ENCODE data around the gene RECK. TPM values are rescaled to one million over a fixed set of nuclear protein-coding genes. Genes with fewer than 3 reads are reported as not detected.

Gene RECK
- total RNA-seq, 3 donors from 2014 or later = 2.1 to 13.0 (median 3.7) TPM

GRCh38 chr9:36152741-36153438 lies 116.2 kb downstream of the RECK start:
- H3K9me3 ChIP-seq = no peaks in the 10 kb centered on the region
- intact Hi-C loops (cut with DNase I, micrococcal nuclease) = no loop called here
- H3K36me3 ChIP-seq (ENCODE audit: low read depth) = no peaks in the 10 kb centered on the region
- H3K4me3 ChIP-seq = no peak overlapping the region
- DNase-seq = no peak
- H3K4me1 ChIP-seq (ENCODE audit: low read depth) = peaks cover 27% of the 10 kb centered on the region
- no peak for ATAC-seq
- no peak for TF ChIP-seq CTCF (IDR thresholded peaks at IDR 0.05)

- Histone ChIP-seq H3K9me3 (no peaks in the 10 kb centered on the region), H3K36me3 (ENCODE audit: low read depth) (no peaks in the 10 kb centered on the region), H3K4me3 (no peak overlapping the region), H3K4me1 (ENCODE audit: low read depth) (peaks cover 23% of the 10 kb centered on the region)
- intact Hi-C loops (cut with DNase I, micrococcal nuclease) = no loop called here
- ATAC-seq (no peak), DNase-seq (no peak)
- TF ChIP-seq CTCF (IDR thresholded peaks at IDR 0.05) = no peak
These were observed 117.0 kb downstream of the RECK start for GRCh38 chr9:36153746-36154145.

GRCh38 chr9:36154331-36154952 lies 117.7 kb downstream of the RECK start:
- Histone ChIP-seq H3K36me3 (ENCODE audit: low read depth) (no peaks in the 10 kb centered on the region), H3K9me3 (no peaks in the 10 kb centered on the region), H3K4me3 (no peak overlapping the region), H3K4me1 (ENCODE audit: low read depth) (peaks cover 16% of the 10 kb centered on the region)
- no peak for ATAC-seq
- no peak for DNase-seq
- no peak for TF ChIP-seq CTCF (IDR thresholded peaks at IDR 0.05)
- intact Hi-C loops (cut with DNase I, micrococcal nuclease) = no loop called here

- intact Hi-C loops (cut with DNase I, micrococcal nuclease) = no loop called here
- no peak overlapping the region for H3K4me3 ChIP-seq
- H3K36me3 ChIP-seq (ENCODE audit: low read depth) = no peaks in the 10 kb centered on the region
- H3K4me1 ChIP-seq (ENCODE audit: low read depth) = peaks cover 7% of the 10 kb centered on the region
- no peak for DNase-seq
- ATAC-seq = no peak
- H3K9me3 ChIP-seq = no peaks in the 10 kb centered on the region
- no peak for TF ChIP-seq CTCF (IDR thresholded peaks at IDR 0.05)
These were observed 119.4 kb downstream of the RECK start for GRCh38 chr9:36156116-36156515.

GRCh38 chr9:36158122-36158521 lies 121.4 kb downstream of the RECK start:
- H3K9me3 ChIP-seq = no peaks in the 10 kb centered on the region
- peak; percentile 41 for ATAC-seq
- intact Hi-C loops (cut with DNase I, micrococcal nuclease) = no loop called here

More at GRCh38 chr9:36158122-36158521, 121.4 kb downstream of the RECK start:
- Histone ChIP-seq H3K36me3 (ENCODE audit: low read depth) (no peaks in the 10 kb centered on the region), H3K4me1 (ENCODE audit: low read depth) (peaks cover 6% of the 10 kb centered on the region), H3K4me3 (no peak overlapping the region)
- DNase-seq = no peak
- TF ChIP-seq CTCF (IDR thresholded peaks at IDR 0.05) = no peak
